Omental fat pad (tissue), 4 donors: ENCODE measurements around the gene POLR3H. TPM values are rescaled to one million over a fixed set of nuclear protein-coding genes. Genes with fewer than 3 reads are reported as not detected.

Source experiments
- ATAC-seq: fragments of 150-250 bp; one replicate; pipeline ENCODE4 v1.9.1; 2016; ENCODE audit warnings: mild to moderate bottlenecking, moderate library complexity; ENCODE audit not compliant: low FRiP score
- DNase-seq: peaks from one replicate; pipeline ENCODE4 v3.0.0-alpha.2; 2019; ENCODE audit warnings: low spot score
- CTCF ChIP-seq, 3 donors: fragments of 450-650 bp; IDR thresholded peaks; one replicate each; pipeline ENCODE4 v1.5.1; 2016 to 2017; ENCODE audit warnings: antibody characterized with exemption in 3 of 3, mild to moderate bottlenecking in 3 of 3, moderate library complexity in 2 of 3
- total RNA-seq, 4 donors: library from RNA; depleted of rRNA; stranded (reverse); fragments of >200 nt; gene quantifications; one replicate each; pipeline ENCODE4 v1.1.0, GENCODE V29; 2016

The POLR3H gene
- total RNA-seq, 4 donors from 2014 or later: 17.0 to 37.7 (median 22.3) TPM

GRCh38 chr22:41504816-41505215 lies 39.5 kb downstream of the POLR3H start:
- TF ChIP-seq CTCF (IDR thresholded peaks at IDR 0.05): no peak
- ATAC-seq (no peak), DNase-seq (no peak)

GRCh38 chr22:41504397-41504796 lies 39.9 kb downstream of the POLR3H start:
- TF ChIP-seq CTCF (IDR thresholded peaks at IDR 0.05): no peak
- ATAC-seq: no peak
- no peak for DNase-seq

- TF ChIP-seq CTCF (IDR thresholded peaks at IDR 0.05): no peak
- DNase-seq: no peak
- ATAC-seq: no peak
Measured at GRCh38 chr22:41501209-41501608, 43.1 kb downstream of the POLR3H start.

GRCh38 chr22:41500303-41500702 lies 44.0 kb downstream of the POLR3H start:
- ATAC-seq: no peak
- DNase-seq: no peak
- no peak for TF ChIP-seq CTCF (IDR thresholded peaks at IDR 0.05)

GRCh38 chr22:41499624-41500280 lies 44.5 kb downstream of the POLR3H start:
- TF ChIP-seq CTCF (IDR thresholded peaks at IDR 0.05): no peak
- ATAC-seq (no peak), DNase-seq (no peak)

- ATAC-seq (no peak), DNase-seq (no peak)
- no peak for TF ChIP-seq CTCF (IDR thresholded peaks at IDR 0.05)
Measured at GRCh38 chr22:41498303-41498835, 45.9 kb downstream of the POLR3H start.
